Ovary (tissue), 3 donors: Measurements from ENCODE around the gene CRTC1.

Experiments used
- CTCF ChIP-seq, 3 donors: fragments of 450-650 bp in 2 of 3; fragments of 200-600 bp in 1 of 3; IDR thresholded peaks; one replicate each; pipeline versions ENCODE4 v1.5.1 to v1.8.0; 2016 to 2022; ENCODE audit warnings: antibody characterized with exemption in 3 of 3, mild to moderate bottlenecking in 1 of 3
- EP300 ChIP-seq: sonication (generic); formaldehyde crosslinking; IDR thresholded peaks from one replicate; pipeline ENCODE4 v1.6.1; 2017; ENCODE audit warnings: antibody characterized with exemption
- POLR2A ChIP-seq: fragments of 450-650 bp; IDR thresholded peaks from one replicate; pipeline ENCODE4 v1.6.1; 2017; ENCODE audit warnings: antibody characterized with exemption, mild to moderate bottlenecking, moderate library complexity
- donor health status: DM: no; HTN: no; CAD: no.

- TF ChIP-seq CTCF (IDR thresholded peaks at IDR 0.05) (no peak), EP300 (no peak), POLR2A (no peak)
Observed at GRCh38 chr19:18651300-18651699, 32.2 kb upstream of the CRTC1 start.
